ENCODE measurements around the gene FKBP5. TPM values are rescaled to one million over a fixed set of nuclear protein-coding genes. Genes with fewer than 3 reads are reported as not detected.
"Not testable (repeated sequence)": the region's sequence is repeated elsewhere in the genome, so short reads cannot be mapped to it uniquely, and the experiment has no call there.

Gene FKBP5
- total RNA-seq, 1 experiment from 2014 or later = 4.3 TPM

GRCh38 chr6:35677456-35677855 lies 11.3 kb downstream of the FKBP5 start:
- in situ Hi-C loops (cut with HindIII; ENCODE audit: low pct_unique_long_range_greater_than_20kb, low sequenced_read_pairs) = no loop called here
- DNase-seq (ENCODE audit: low read depth, low spot score) = no peak

GRCh38 chr6:35675871-35676459 lies 12.8 kb downstream of the FKBP5 start:
- in situ Hi-C loops (cut with HindIII; ENCODE audit: low pct_unique_long_range_greater_than_20kb, low sequenced_read_pairs) = no loop called here
- DNase-seq (ENCODE audit: low read depth, low spot score) = no peak

- in situ Hi-C loops (cut with HindIII; ENCODE audit: low pct_unique_long_range_greater_than_20kb, low sequenced_read_pairs) = no loop called here
- no peak for DNase-seq (ENCODE audit: low read depth, low spot score)
Measured at GRCh38 chr6:35674594-35674993, 14.1 kb downstream of the FKBP5 start.

GRCh38 chr6:35673755-35674154 lies 15.0 kb downstream of the FKBP5 start:
- DNase-seq (ENCODE audit: low read depth, low spot score) = no peak
- in situ Hi-C loops (cut with HindIII; ENCODE audit: low pct_unique_long_range_greater_than_20kb, low sequenced_read_pairs) = no loop called here

- DNase-seq (ENCODE audit: low read depth, low spot score); in situ Hi-C loops (cut with HindIII; ENCODE audit: low pct_unique_long_range_greater_than_20kb, low sequenced_read_pairs): not testable (repeated sequence)
Measured at GRCh38 chr6:35673284-35673666, 15.4 kb downstream of the FKBP5 start.

GRCh38 chr6:35670453-35670852 lies 18.3 kb downstream of the FKBP5 start:
- DNase-seq (ENCODE audit: low read depth, low spot score); in situ Hi-C loops (cut with HindIII; ENCODE audit: low pct_unique_long_range_greater_than_20kb, low sequenced_read_pairs): not testable (repeated sequence)

GRCh38 chr6:35669451-35670045 lies 19.2 kb downstream of the FKBP5 start:
- peak; percentile 37 for DNase-seq (ENCODE audit: low read depth, low spot score)
- in situ Hi-C loops (cut with HindIII; ENCODE audit: low pct_unique_long_range_greater_than_20kb, low sequenced_read_pairs) = no loop called here

- no peak for DNase-seq (ENCODE audit: low read depth, low spot score)
- in situ Hi-C loops (cut with HindIII; ENCODE audit: low pct_unique_long_range_greater_than_20kb, low sequenced_read_pairs) = no loop called here
Measured at GRCh38 chr6:35668744-35669450, 19.8 kb downstream of the FKBP5 start.

GRCh38 chr6:35668096-35668495 lies 20.6 kb downstream of the FKBP5 start:
- no peak for DNase-seq (ENCODE audit: low read depth, low spot score)
- in situ Hi-C loops (cut with HindIII; ENCODE audit: low pct_unique_long_range_greater_than_20kb, low sequenced_read_pairs) = no loop called here

- in situ Hi-C loops (cut with HindIII; ENCODE audit: low pct_unique_long_range_greater_than_20kb, low sequenced_read_pairs) = no loop called here
- no peak for DNase-seq (ENCODE audit: low read depth, low spot score)
Measured at GRCh38 chr6:35665573-35665972, 23.1 kb downstream of the FKBP5 start.

- DNase-seq (ENCODE audit: low read depth, low spot score) = no peak
- in situ Hi-C loops (cut with HindIII; ENCODE audit: low pct_unique_long_range_greater_than_20kb, low sequenced_read_pairs) = no loop called here
Measured at GRCh38 chr6:35664945-35665344, 23.8 kb downstream of the FKBP5 start.

GRCh38 chr6:35663447-35664235 lies 25.1 kb downstream of the FKBP5 start:
- peak; percentile 20 for DNase-seq (ENCODE audit: low read depth, low spot score)
- in situ Hi-C loops (cut with HindIII; ENCODE audit: low pct_unique_long_range_greater_than_20kb, low sequenced_read_pairs) = no loop called here

- peak; percentile 70 for DNase-seq (ENCODE audit: low read depth, low spot score)
- in situ Hi-C loops (cut with HindIII; ENCODE audit: low pct_unique_long_range_greater_than_20kb, low sequenced_read_pairs) = no loop called here
Measured at GRCh38 chr6:35662999-35663398, 25.7 kb downstream of the FKBP5 start.

GRCh38 chr6:35654883-35655282 lies 33.8 kb downstream of the FKBP5 start:
- in situ Hi-C loops (cut with HindIII; ENCODE audit: low pct_unique_long_range_greater_than_20kb, low sequenced_read_pairs) = no loop called here
- DNase-seq (ENCODE audit: low read depth, low spot score) = no peak

GRCh38 chr6:35651244-35651643 lies 37.5 kb downstream of the FKBP5 start:
- in situ Hi-C loops (cut with HindIII; ENCODE audit: low pct_unique_long_range_greater_than_20kb, low sequenced_read_pairs) = no loop called here
- DNase-seq (ENCODE audit: low read depth, low spot score) = no peak

- no peak for DNase-seq (ENCODE audit: low read depth, low spot score)
- in situ Hi-C loops (cut with HindIII; ENCODE audit: low pct_unique_long_range_greater_than_20kb, low sequenced_read_pairs) = no loop called here
Measured at GRCh38 chr6:35650015-35650414, 38.7 kb downstream of the FKBP5 start.

GRCh38 chr6:35648203-35648602 lies 40.5 kb downstream of the FKBP5 start:
- in situ Hi-C loops (cut with HindIII; ENCODE audit: low pct_unique_long_range_greater_than_20kb, low sequenced_read_pairs) = no loop called here
- DNase-seq (ENCODE audit: low read depth, low spot score) = no peak

GRCh38 chr6:35647400-35647799 lies 41.3 kb downstream of the FKBP5 start:
- in situ Hi-C loops (cut with HindIII; ENCODE audit: low pct_unique_long_range_greater_than_20kb, low sequenced_read_pairs) = no loop called here
- DNase-seq (ENCODE audit: low read depth, low spot score) = no peak

All from SK-MEL-5 (cell line).